Kidney capillary endothelial cell (primary cell): ENCODE data around the gene B4GALT7.
"Not testable (repeated sequence)": the region's sequence is repeated elsewhere in the genome, so short reads cannot be mapped to it uniquely, and the experiment has no call there.

Experiments
- DNase-seq: peaks from one replicate; pipeline ENCODE4 v3.0.0-alpha.2; 2018; ENCODE audit warnings: low spot score

B4GALT7 gene

DNA sequence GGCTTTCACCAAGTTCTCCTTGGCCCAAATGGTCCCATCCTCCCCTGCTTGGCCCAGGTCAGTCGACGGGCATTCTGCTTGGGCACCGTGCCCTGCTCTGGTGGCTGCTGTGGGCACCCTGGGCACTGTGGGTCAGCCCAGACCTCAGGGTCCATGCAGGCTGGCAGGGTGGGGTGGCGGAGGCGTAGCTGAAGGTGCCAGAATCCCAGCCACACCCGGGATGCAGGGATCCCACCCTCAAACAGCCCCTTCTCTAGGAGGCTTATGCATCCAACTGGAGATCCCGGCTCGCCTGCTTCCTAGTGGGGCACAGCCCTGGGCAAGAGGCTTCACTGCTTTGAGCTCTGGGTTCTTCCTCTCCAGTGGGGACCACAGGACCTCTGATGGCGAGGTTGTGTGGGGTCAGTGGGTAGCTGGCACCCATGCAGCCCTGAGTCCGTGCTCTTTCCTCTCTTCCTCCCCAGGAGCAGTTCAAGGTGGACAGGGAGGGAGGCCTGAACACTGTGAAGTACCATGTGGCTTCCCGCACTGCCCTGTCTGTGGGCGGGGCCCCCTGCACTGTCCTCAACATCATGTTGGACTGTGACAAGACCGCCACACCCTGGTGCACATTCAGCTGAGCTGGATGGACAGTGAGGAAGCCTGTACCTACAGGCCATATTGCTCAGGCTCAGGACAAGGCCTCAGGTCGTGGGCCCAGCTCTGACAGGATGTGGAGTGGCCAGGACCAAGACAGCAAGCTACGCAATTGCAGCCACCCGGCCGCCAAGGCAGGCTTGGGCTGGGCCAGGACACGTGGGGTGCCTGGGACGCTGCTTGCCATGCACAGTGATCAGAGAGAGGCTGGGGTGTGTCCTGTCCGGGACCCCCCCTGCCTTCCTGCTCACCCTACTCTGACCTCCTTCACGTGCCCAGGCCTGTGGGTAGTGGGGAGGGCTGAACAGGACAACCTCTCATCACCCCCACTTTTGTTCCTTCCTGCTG is 9.4 kb downstream of the B4GALT7 start:
- no peak for DNase-seq

DNA sequence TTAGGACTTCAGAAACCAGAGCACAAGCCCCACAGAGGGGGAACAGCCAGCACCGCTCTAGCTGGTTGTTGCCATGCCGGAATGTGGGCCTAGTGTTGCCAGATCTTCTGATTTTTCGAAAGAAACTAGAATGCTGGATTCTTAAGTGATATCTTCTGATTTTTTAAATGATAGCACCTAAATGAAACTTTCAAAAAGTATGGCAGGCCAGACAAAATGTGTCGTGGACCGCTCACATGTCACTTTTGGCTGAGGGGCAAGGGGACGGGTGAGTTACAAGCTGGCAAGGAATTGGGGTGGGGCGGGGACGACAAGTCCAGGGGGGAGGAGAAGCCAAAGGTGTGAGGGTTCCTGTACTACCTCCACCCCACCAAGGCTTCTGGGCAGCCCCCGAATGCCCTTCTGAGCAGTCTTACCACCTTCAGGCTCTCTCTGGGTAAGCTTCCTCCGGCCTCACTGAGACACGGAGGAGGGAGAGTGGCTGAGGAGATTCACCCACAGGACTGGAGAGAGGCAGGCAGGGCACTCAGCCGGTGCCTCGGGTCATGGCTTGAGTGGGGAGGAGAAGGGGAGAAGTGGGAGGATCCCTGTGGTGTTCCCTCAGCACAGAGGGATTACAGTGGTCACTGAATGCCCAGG is 10.3 kb downstream of the B4GALT7 start:
- DNase-seq, result no peak

DNA sequence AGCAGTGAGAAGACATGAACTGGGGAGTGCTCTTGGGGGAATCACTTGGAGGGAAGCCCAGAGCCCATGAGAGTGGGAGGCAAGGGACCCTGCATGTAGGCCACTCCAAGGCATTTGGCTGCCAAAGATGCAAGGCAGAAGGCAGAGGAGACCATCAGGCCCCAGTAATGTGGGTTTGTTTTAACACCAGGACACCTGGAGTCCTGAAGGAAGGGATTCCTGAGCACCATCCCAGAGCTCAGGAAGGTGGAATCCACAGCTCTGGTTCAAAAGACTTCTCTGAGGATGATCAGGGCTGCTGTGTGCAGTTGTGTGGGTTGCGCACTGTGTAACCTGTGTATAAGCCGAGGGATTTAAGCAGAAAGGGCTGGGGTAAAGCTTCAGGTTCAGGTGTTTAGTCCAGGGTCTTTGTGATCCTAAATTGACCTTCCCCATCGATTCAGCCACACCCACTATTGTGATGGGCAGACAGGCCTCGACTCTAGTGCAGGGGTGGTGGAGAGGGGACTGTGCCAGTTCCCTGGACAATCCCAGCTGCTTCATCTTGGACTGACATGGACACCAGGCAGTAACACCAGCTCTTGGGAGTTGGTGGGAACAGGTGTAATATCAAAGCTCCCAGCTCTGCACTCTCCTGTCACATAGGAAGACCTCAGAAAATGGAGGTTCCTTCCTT is 11.0 kb downstream of the B4GALT7 start:
- DNase-seq, result no peak

DNA sequence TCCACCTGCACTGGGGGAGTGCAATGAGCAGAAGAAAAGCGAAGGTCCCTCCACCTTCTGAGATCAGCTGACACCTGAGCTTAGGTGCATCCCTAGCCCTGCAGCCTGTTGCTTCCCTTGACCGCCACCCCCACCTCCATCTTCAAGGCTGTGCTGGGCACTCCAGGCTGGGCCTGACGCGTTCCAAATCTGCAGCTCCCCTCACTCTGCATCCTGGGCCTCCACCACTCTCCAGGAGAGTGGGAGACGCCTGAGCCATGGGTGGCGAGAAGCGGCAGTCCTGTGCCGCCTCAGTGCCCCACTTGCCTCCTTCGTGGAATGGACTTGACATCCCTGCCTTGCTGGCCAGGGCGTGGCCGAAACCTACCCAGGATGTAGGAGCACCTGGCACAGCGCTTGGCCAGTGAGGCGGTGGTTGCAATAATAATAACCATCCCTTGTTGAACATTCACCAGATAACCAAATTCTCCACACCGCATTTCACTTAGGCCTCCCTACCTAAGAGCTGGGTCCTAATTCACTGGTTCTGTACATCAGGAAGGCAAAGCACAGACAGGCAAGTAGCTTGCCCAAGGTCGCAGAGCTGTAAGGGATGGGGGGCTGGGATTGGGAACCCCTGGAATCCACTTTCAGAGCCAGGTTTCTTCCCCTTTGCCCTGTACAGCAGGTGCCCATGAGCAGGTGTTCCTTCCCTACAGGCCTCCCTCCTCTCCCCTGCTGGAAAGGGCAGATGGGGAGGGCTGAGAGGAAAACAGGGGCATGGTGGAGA is 11.7 kb downstream of the B4GALT7 start:
- DNase-seq, result no peak

- DNase-seq, result no peak
Measured at GRCh38 chr5:177612215-177612673, 12.3 kb downstream of the B4GALT7 start.

- DNase-seq, result no peak
Measured at GRCh38 chr5:177620560-177620959, 20.6 kb downstream of the B4GALT7 start.

GRCh38 chr5:177624172-177624571 is 24.2 kb downstream of the B4GALT7 start:
- not testable (repeated sequence) for DNase-seq

DNA sequence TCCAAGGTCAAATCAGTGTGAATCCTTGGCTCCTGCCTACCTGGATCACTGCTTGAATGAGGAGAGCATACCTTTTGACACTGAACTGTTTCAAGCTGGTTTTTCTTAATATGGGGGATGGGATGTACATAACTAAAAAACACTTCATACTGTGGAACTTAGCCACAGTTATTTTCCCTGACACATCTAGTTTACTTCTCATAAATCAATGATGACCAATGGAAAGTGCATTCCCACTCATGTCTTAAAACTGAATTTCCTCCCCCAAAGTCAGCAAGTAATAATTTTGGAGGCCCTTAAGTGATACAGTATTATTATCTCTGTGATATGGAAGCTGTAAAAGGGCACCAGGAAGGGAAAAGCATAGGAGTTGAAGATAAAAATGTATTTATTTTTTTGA is 30.3 kb downstream of the B4GALT7 start:
- not testable (repeated sequence) for DNase-seq

DNA sequence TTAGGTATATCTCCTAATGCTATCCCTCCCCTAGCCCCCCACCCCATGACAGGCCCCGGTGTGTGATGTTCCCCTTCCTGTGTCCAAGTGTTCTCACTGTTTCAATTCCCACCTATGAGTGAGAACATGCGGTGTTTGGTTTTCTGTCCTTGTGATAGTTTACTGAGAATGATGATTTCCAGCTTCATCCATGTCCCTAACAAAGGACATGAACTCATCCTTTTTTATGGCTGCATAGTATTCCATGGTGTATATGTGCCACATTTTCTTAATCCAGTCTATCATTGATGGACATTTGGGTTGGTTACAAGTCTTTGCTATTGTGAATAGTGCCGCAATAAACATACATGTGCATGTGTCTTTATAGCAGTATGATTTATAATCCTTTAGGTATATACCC is 35.0 kb downstream of the B4GALT7 start:
- DNase-seq, result not testable (repeated sequence)

DNA sequence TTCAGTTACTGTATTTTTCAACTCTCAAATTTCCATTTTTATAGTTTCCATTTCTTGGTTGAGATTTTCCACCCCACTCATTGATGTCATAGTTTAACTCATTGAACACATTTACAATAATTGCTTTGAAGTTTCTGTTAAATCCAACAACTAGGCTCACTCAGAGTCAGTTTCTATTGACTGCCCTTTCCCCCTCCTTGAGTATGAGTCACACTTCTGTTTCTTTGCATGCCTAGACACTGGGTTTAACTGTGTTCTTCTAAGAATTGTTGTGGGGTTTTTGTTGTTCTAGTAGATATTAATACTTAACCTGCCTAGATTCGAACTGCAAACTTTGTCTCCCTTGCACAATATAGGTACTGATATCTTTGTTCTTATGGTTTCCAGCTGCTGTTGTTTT is 45.5 kb downstream of the B4GALT7 start:
- DNase-seq, result not testable (repeated sequence)

GRCh38 chr5:177651235-177651634 is 51.3 kb downstream of the B4GALT7 start:
- DNase-seq, result not testable (repeated sequence)

DNA sequence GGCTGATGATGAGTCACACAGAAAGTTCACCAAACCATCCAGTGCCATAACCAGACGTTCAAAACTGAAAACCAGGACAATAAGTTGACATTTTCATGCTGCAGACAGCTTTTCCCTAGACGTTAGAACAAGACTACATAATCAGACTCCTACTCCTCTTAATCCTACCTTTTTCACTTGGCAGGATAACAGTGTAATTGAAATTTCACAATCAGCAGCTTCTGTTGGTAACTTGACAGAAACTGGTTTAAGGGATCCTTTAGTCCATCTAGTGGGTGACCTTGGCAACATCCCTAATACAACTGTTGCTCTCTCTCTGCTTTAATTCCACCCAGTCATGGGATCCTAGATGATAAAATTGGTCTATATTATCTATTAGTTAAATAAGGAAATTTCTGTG is 57.9 kb downstream of the B4GALT7 start:
- not testable (repeated sequence) for DNase-seq

DNA sequence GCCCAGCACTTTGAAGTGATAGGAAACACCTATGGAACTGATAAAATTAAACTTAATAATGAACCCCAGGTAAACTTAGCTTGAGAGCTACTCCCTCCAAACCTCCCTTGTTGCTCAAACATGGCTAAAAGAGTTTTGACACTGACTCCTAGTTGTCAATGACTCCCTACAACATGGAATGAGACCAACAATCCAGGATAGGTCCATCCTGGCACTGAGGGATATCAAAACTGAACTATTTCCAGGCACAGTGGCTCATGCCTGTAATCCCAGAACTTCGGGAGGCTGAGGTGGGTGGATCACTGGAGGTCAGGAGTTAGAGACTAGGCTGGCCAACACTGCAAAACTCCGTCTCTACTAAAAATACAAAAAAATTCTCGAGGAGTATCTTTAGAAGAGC is 58.6 kb downstream of the B4GALT7 start:
- DNase-seq, result not testable (repeated sequence)
